SK-N-SH (cell line): ENCODE measurements around the gene CHCHD6.

Source experiments
- CTCF ChIP-seq: fragments of 200-600 bp; sonication (generic); IDR thresholded peaks from 2 replicates; pipeline ENCODE4 v1.6.1; 2017; ENCODE audit warnings: antibody characterized with exemption, mild to moderate bottlenecking, moderate library complexity
- EP300 ChIP-seq, 2 experiments: IDR thresholded peaks; 2 replicates each; pipeline versions ENCODE4 v1.4.0 to v1.6.1; 2012; ENCODE audit warnings: borderline replicate concordance in 1 of 2, low read depth in 1 of 2, low read length in 1 of 2
- FOXJ3 ChIP-seq: sonication (generic); formaldehyde crosslinking; IDR thresholded peaks from 2 replicates; pipeline ENCODE4 v1.5.1; 2020; ENCODE audit warnings: mild to moderate bottlenecking, missing genetic modification reagents
- REST ChIP-seq: IDR thresholded peaks from 2 replicates; pipeline ENCODE4 v1.6.1; 2012; ENCODE audit warnings: mild to moderate bottlenecking, low read depth, low read length, moderate library complexity

- TF ChIP-seq CTCF (no peak), REST (no peak), EP300 (IDR thresholded peaks at IDR 0.05; ENCODE audit: borderline replicate concordance in 1 of 2, low read depth in 1 of 2, low read length in 1 of 2) (no peak), FOXJ3 (no peak)
Observed at GRCh38 chr3:126918355-126918821, 214.3 kb downstream of the CHCHD6 start.
